ENCODE results near the gene SHB. TPM values are rescaled to one million over a fixed set of nuclear protein-coding genes. Genes with fewer than 3 reads are reported as not detected.

Gene SHB
- total RNA-seq, 1 experiment from 2014 or later, result 7.6 TPM

DNA sequence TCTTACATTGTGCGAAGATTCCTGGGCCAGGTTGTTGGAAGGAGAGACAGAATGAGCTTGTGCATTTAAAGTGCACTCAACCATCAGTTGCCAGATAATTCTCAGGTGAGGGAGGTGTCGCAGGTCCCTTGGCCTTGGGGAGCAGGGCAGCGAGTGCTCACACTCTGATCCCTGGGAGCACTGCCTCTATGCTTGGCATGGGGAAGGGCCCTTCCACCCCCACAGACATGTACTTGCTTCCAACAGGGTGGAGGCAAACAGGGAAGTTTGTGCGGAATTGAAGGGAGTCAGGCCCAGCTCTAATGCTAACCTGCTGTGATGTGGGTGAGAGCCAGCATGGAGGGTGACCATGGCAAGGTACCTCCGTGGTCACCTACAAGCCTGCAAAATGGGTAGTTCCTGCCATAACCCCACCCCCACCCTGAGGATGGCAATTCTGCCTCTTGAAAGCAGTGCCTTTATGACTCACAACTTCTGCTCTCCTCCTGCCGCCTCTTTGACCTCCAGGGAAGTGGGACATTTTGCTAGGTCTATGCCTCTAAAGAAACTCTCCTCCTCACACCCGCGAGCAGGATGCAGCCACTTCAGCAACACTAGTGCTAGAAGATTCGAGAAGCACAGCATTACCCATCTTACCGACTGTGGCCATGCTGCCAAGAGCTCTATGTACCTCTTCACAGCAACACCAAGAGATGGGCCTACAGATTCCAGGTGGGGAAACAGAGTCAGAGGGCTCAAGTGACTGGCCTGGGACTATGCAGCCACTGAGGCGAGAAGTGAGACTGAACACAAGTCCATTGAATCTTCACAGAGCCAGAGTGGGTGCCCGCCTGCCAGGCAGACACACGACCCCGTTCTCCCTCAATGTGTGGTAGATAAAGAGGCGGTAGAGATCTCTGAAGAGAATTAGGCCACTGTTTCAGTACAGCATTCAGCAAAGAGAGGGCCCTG is 143.0 kb downstream of the SHB start:
- intact Hi-C loops (cut with micrococcal nuclease; ENCODE audit: unreplicated experiment), result no loop called here
- DNase-seq, result no peak
- CTCF ChIA-PET, result no interaction called here
- no peaks in the 10 kb centered on the region for H3K9me3 Mint-ChIP-seq (ENCODE audit: low read depth, unreplicated experiment)
- H3K4me3 Mint-ChIP-seq (ENCODE audit: low read depth, unreplicated experiment), result no peak overlapping the region
- H3K4me1 Mint-ChIP-seq (ENCODE audit: low read depth, unreplicated experiment), result no peaks in the 10 kb centered on the region
- BruUV-seq (replicated peaks), result no TSS peak
- TF ChIP-seq, protein P1, sequence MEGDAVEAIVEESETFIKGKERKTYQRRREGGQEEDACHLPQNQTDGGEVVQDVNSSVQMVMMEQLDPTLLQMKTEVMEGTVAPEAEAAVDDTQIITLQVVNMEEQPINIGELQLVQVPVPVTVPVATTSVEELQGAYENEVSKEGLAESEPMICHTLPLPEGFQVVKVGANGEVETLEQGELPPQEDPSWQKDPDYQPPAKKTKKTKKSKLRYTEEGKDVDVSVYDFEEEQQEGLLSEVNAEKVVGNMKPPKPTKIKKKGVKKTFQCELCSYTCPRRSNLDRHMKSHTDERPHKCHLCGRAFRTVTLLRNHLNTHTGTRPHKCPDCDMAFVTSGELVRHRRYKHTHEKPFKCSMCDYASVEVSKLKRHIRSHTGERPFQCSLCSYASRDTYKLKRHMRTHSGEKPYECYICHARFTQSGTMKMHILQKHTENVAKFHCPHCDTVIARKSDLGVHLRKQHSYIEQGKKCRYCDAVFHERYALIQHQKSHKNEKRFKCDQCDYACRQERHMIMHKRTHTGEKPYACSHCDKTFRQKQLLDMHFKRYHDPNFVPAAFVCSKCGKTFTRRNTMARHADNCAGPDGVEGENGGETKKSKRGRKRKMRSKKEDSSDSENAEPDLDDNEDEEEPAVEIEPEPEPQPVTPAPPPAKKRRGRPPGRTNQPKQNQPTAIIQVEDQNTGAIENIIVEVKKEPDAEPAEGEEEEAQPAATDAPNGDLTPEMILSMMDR (IDR thresholded peaks at IDR 0.05; ENCODE audit: unreplicated experiment), result no peak
- H3K27ac Mint-ChIP-seq (ENCODE audit: unreplicated experiment), result no peak overlapping the region
- H3K27me3 Mint-ChIP-seq (ENCODE audit: unreplicated experiment), result no peaks in the 10 kb centered on the region
- H3K36me3 Mint-ChIP-seq (ENCODE audit: insufficient read depth, unreplicated experiment), result no peaks in the 10 kb centered on the region

DNA sequence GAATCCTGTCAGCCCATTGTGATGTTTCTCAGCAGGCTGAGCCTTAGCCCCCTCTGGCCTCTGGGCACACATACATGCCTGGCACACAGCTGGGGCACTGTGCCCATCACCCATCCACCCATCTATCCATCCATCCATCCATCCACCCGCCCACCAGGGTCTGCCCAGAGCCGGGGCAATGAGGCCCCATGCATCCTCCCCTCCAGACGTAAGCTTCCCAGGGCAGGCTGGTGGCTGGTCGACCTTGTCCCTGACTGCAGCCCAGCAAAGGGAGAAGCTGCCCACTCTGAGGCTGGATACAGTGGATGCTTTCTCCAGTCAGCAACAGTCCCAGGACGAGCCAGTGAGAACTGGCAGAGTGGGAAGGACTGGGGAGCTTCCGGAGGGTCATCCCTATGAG is 144.0 kb downstream of the SHB start:
- H3K4me1 Mint-ChIP-seq (ENCODE audit: low read depth, unreplicated experiment), result no peaks in the 10 kb centered on the region

DNA sequence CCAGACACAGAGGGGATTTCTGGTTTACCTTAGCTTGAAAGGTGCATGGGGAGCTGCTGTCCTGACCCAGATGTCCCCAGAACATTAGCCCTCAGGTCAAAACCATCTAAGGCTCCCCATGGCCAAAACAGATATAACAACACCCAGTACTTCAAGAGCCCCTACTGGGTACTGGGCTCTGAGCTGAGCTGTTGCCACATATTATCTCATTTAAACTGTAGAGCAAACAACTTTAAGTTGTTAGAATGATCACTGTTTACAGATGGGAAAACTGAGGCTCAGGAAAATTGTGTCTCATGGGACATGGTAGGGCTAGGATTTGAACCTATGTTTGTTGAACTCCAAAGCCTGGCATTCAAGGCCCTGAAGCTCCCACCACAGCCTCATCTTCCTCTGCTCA is 144.5 kb downstream of the SHB start:
- BruUV-seq (replicated peaks), result no TSS peak
- Mint-ChIP-seq H3K4me3 (ENCODE audit: low read depth, unreplicated experiment) (no peak overlapping the region), H3K4me1 (ENCODE audit: low read depth, unreplicated experiment) (no peaks in the 10 kb centered on the region), H3K36me3 (ENCODE audit: insufficient read depth, unreplicated experiment) (no peaks in the 10 kb centered on the region), H3K9me3 (ENCODE audit: low read depth, unreplicated experiment) (no peaks in the 10 kb centered on the region), H3K27ac (ENCODE audit: unreplicated experiment) (no peak overlapping the region), H3K27me3 (ENCODE audit: unreplicated experiment) (no peaks in the 10 kb centered on the region)
- CTCF ChIA-PET, result no interaction called here
- intact Hi-C loops (cut with micrococcal nuclease; ENCODE audit: unreplicated experiment), result no loop called here
- TF ChIP-seq, protein P1 (IDR thresholded peaks at IDR 0.05; ENCODE audit: unreplicated experiment), result no peak
- DNase-seq, result no peak

More for the DNA sequence above, 144.0 kb downstream of the SHB start:
- H3K9me3 Mint-ChIP-seq (ENCODE audit: low read depth, unreplicated experiment), result no peaks in the 10 kb centered on the region
- TF ChIP-seq, protein P1 (IDR thresholded peaks at IDR 0.05; ENCODE audit: unreplicated experiment), result no peak
- intact Hi-C loops (cut with micrococcal nuclease; ENCODE audit: unreplicated experiment), result no loop called here
- BruUV-seq (replicated peaks), result no TSS peak
- no peak for DNase-seq
- H3K27me3 Mint-ChIP-seq (ENCODE audit: unreplicated experiment), result no peaks in the 10 kb centered on the region
- no peaks in the 10 kb centered on the region for H3K36me3 Mint-ChIP-seq (ENCODE audit: insufficient read depth, unreplicated experiment)
- CTCF ChIA-PET, result interaction anchor here (0.6 kb wide), 1 partner anchor 352 kb away, joined by 3 read pairs; no protein-coding TSS in a partner anchor
- no peak overlapping the region for H3K4me3 Mint-ChIP-seq (ENCODE audit: low read depth, unreplicated experiment)
- no peak overlapping the region for H3K27ac Mint-ChIP-seq (ENCODE audit: unreplicated experiment)

DNA sequence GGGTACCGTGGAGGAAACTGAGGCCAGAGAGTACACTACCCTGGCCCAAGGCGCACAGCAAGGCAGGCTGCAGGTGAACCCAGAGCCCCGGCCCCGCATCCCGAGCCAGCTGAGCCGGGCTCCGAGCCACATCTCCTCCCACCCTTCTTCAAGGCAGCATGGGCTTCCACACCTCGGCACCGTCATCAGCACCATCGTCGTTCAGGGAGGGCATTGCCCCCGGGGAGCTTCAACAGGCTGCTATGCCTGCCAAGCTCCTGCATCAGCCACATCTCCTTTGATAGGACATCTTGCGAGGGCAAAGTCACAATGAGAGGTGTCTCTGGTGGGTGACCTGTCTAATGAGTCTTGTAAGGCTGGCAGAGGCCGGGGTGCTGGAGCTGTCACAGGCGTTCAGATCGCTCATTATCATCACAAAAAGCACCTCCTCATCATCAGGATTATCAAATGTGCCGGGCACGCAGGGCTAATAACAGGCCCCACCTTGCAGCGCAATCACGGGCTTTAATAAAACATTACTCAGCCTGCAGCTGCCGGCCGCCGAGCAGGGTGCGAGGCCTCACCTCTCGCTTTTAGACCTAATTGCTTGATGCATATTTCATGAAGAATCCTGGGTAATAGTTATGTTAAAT is 145.1 kb downstream of the SHB start:
- H3K4me1 Mint-ChIP-seq (ENCODE audit: low read depth, unreplicated experiment), result no peaks in the 10 kb centered on the region
- no peak overlapping the region for H3K4me3 Mint-ChIP-seq (ENCODE audit: low read depth, unreplicated experiment)
- H3K27me3 Mint-ChIP-seq (ENCODE audit: unreplicated experiment), result no peaks in the 10 kb centered on the region
- TF ChIP-seq, protein P1 (IDR thresholded peaks at IDR 0.05; ENCODE audit: unreplicated experiment), result no peak
- DNase-seq, result no peak
- H3K36me3 Mint-ChIP-seq (ENCODE audit: insufficient read depth, unreplicated experiment), result no peaks in the 10 kb centered on the region
- BruUV-seq (replicated peaks), result no TSS peak
- no peak overlapping the region for H3K27ac Mint-ChIP-seq (ENCODE audit: unreplicated experiment)
- no peaks in the 10 kb centered on the region for H3K9me3 Mint-ChIP-seq (ENCODE audit: low read depth, unreplicated experiment)
- intact Hi-C loops (cut with micrococcal nuclease; ENCODE audit: unreplicated experiment), result no loop called here
- CTCF ChIA-PET, result no interaction called here
